OCI-LY3 (cell line): ENCODE measurements around the gene FZD2.
A peak's percentile ranks its signal among the peaks of the same experiment; 100 is the strongest.
"Not testable (repeated sequence)": the region's sequence is repeated elsewhere in the genome, so short reads cannot be mapped to it uniquely, and the experiment has no call there.

Source experiments
- H2AFZ ChIP-seq: fragments of 200-600, 300-600 bp; shearing (Covaris generic); 2 replicates; pipeline ENCODE4 v1.6.0; 2014; ENCODE audit warnings: antibody characterized with exemption, low read depth, low read length
- H3K27ac ChIP-seq: fragments of 200-600, 300-600 bp; sonication (generic); 2 replicates; pipeline ENCODE4 v1.5.1; 2014; ENCODE audit warnings: mild to moderate bottlenecking, low read length, moderate library complexity, mixed read lengths
- H3K27me3 ChIP-seq: fragments of 200-600, 300-600 bp; sonication (generic); 2 replicates; pipeline ENCODE4 v1.6.1; 2014; ENCODE audit warnings: low read depth, low read length, mixed read lengths
- H3K36me3 ChIP-seq: fragments of 200-600, 300-600 bp; sonication (generic); replicated peaks from 2 replicates; pipeline ENCODE3; 2014; ENCODE audit warnings: low read depth, low read length, mixed read lengths
- H3K4me1 ChIP-seq: fragments of 300-600, 200-600 bp; sonication (generic); 2 replicates; pipeline ENCODE4 v1.6.1; 2014; ENCODE audit warnings: low read length, mixed read lengths
- H3K4me2 ChIP-seq: fragments of 200-600, 300-600 bp; sonication (generic); 2 replicates; pipeline ENCODE4 v1.6.1; 2014; ENCODE audit warnings: low read length, mixed read lengths
- H3K4me3 ChIP-seq: fragments of 300-600, 200-600 bp; sonication (generic); 2 replicates; pipeline ENCODE4 v1.5.1; 2014; ENCODE audit warnings: antibody characterized with exemption, mild to moderate bottlenecking, low read length, moderate library complexity
- H3K79me2 ChIP-seq: fragments of 300-600, 200-600 bp; shearing (Covaris generic); 2 replicates; pipeline ENCODE4 v1.6.1; 2014; ENCODE audit warnings: mild to moderate bottlenecking, low read length, mixed read lengths
- H3K9ac ChIP-seq: fragments of 300-600, 200-600 bp; shearing (Covaris generic); 2 replicates; pipeline ENCODE4 v1.6.0; 2014; ENCODE audit warnings: mild to moderate bottlenecking, low read length, moderate library complexity
- H3K9me3 ChIP-seq: fragments of 200-600, 300-600 bp; shearing (Covaris generic); 2 replicates; pipeline ENCODE4 v1.6.1; 2014; ENCODE audit warnings: low read length, mixed read lengths; ENCODE audit not compliant: insufficient read depth
- H4K20me1 ChIP-seq: fragments of 200-600, 300-600 bp; sonication (generic); 2 replicates; pipeline ENCODE4 v1.6.1; 2016; ENCODE audit warnings: low read length, mixed read lengths; ENCODE audit not compliant: insufficient read depth
- EZH2phosphoT487 ChIP-seq: fragments of 200-600 bp; shearing (Covaris generic); IDR thresholded peaks from 2 replicates; pipeline ENCODE4 v1.6.1; 2018; ENCODE audit warnings: antibody characterized with exemption, mixed run types, low read depth
- TF ChIP-seq, protein P1 (sequence below): fragments of 200-600, 300-600 bp; sonication (generic); IDR thresholded peaks from 2 replicates; pipeline ENCODE4 v1.5.1; 2014; ENCODE audit warnings: antibody characterized with exemption, low read length, low read depth

Gene FZD2

DNA sequence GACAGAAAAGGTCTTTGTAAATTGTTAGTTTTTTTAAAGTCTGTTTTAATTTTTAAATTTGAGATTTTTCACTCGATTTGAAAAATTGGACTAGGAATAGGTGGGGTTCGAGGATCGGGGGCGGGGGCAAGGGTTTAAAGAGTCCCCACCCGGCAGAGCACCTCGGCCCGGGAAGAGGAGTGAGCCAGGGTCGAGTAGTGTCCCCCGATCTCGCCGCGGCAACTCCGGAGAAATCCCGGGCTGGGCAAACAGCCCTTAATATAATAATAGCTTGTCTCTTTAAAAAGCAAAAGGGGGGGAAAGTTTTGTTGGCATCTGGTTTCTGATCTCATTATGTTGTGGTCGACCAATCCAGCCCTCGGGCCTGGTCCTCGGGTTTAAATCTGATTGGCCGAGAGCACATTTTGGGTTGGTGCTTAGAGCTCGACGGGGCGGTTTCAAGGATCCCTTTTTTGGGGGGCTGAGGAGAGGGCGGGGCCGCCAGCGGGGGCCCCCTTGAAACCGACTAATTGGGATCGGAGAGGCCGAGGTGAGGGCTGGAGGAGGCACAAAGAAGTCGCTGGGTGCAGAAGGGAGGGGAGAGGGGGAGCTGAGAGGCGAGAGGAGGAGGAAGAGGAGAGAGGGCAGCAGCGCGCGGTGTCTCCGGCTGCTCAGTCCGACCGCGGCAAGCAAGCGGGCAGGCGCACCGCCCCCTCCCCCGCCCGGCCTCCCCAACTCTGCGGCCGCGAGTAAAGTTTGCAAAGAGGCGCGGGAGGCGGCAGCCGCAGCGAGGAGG, at the start of gene FZD2:
Gene FZD2, plus strand, starts transcription at position 653 of the 775 bp plus-strand sequence. CDS start 205 bp downstream, outside the sequence.
- peak within 1 kb of the TSS; percentile 98 for H3K9ac ChIP-seq
- H3K79me2 ChIP-seq, result peaks cover 11% of the 10 kb centered on the region
- no peak for TF ChIP-seq EZH2phosphoT487
- TF ChIP-seq, protein P1, sequence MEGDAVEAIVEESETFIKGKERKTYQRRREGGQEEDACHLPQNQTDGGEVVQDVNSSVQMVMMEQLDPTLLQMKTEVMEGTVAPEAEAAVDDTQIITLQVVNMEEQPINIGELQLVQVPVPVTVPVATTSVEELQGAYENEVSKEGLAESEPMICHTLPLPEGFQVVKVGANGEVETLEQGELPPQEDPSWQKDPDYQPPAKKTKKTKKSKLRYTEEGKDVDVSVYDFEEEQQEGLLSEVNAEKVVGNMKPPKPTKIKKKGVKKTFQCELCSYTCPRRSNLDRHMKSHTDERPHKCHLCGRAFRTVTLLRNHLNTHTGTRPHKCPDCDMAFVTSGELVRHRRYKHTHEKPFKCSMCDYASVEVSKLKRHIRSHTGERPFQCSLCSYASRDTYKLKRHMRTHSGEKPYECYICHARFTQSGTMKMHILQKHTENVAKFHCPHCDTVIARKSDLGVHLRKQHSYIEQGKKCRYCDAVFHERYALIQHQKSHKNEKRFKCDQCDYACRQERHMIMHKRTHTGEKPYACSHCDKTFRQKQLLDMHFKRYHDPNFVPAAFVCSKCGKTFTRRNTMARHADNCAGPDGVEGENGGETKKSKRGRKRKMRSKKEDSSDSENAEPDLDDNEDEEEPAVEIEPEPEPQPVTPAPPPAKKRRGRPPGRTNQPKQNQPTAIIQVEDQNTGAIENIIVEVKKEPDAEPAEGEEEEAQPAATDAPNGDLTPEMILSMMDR, result no peak
- peak within 1 kb of the TSS; percentile 93 for H3K4me2 ChIP-seq
- peak within 1 kb of the TSS; percentile 95 for H3K27ac ChIP-seq
- peaks cover 8% of the 10 kb centered on the region for H3K4me1 ChIP-seq
- no peaks in the 10 kb centered on the region for H4K20me1 ChIP-seq
- peak within 1 kb of the TSS; percentile 66 for H2AFZ ChIP-seq
- peak within 1 kb of the TSS; percentile 86 for H3K4me3 ChIP-seq
- no peaks in the 10 kb centered on the region for H3K27me3 ChIP-seq
- no peaks in the 10 kb centered on the region for H3K9me3 ChIP-seq
- H3K36me3 ChIP-seq, result peaks cover 14% of the 10 kb centered on the region

DNA sequence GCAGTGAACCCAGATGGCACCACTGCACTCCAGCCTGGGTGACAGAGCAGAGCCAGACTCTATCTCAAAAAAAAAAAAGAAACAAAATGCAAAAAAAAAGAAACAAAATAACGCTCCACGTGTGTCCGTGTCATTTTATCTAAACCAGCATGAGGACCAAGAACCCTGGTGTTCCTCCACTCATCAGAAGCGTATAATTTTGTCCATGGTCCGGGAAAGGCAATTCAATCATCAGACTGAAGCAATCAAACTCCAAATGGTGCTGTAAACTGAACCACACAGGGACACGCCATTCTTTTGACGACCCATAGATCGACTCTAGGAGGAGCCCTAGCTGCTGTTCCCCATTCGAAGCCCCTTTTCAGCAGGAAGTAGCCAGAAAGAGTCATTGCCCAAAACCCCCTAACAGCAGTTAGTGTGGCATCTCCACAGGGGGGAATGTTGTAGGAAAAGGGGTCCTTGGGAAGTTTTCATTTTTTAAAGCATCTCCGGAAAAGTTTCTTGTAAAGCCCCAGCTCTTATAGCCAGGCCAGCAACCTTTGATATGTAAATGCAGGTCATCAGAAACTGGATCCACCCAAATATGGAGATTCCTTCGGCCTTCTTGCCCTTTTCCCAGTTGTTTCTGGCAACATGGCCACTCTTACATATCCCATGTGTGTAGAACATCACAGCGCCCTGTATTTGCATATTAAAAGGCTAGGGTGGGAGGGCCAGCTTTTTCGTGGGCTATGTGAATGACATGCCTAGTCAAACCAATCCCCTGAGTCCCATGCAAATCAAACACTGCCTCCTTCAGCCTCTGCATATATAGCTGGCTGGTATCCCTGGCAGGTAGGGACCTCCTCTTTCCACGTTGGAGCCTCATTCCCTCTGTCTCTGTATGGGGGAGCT, 45.8 kb upstream of the FZD2 start:
- not testable (repeated sequence) for H3K27me3 ChIP-seq

DNA sequence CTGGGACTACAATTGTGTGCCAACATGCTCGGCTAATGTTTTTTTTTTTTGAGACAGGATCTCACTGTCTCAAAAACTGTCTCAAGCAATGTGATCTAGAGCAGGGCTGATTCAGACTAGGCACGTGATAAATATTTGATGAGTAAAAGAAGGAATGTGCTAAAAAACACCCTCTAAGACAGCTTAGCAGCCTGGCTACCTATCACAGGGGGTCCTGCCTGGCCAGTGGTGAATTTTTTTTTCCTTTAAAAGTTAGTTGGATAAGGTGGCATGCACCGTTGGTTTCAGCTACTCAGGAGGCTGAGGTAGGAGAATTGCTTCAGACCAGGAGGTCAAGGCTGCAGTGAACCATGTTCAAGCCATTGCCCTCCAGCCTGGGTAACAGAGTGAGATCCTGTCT, 39.3 kb upstream of the FZD2 start:
- Histone ChIP-seq H3K27me3 (no peaks in the 10 kb centered on the region), H3K79me2 (no peaks in the 10 kb centered on the region), H4K20me1 (no peaks in the 10 kb centered on the region), H3K4me3 (no peak overlapping the region), H3K27ac (no peak overlapping the region), H3K4me2 (no peak overlapping the region), H3K9ac (no peak overlapping the region), H3K4me1 (0 out of 2 replicates have a peak, but pooled peaks cover 5% of the 10 kb centered on the region), H3K9me3 (no peaks in the 10 kb centered on the region), H3K36me3 (no peaks in the 10 kb centered on the region), H2AFZ (no peak overlapping the region)
- TF ChIP-seq EZH2phosphoT487, result no peak
- TF ChIP-seq, protein P1, result no peak

More for the DNA sequence above, 45.8 kb upstream of the FZD2 start:
- not testable (repeated sequence) for H3K36me3 ChIP-seq, H3K9ac ChIP-seq, H3K4me3 ChIP-seq, H3K9me3 ChIP-seq, H3K79me2 ChIP-seq, H3K27ac ChIP-seq, H4K20me1 ChIP-seq, H3K4me1 ChIP-seq
- 0 out of 2 replicates have a peak overlapping the region, but pooled peaks have one; percentile 33 for H2AFZ ChIP-seq
- peak overlapping the region; percentile 27 for H3K4me2 ChIP-seq

DNA sequence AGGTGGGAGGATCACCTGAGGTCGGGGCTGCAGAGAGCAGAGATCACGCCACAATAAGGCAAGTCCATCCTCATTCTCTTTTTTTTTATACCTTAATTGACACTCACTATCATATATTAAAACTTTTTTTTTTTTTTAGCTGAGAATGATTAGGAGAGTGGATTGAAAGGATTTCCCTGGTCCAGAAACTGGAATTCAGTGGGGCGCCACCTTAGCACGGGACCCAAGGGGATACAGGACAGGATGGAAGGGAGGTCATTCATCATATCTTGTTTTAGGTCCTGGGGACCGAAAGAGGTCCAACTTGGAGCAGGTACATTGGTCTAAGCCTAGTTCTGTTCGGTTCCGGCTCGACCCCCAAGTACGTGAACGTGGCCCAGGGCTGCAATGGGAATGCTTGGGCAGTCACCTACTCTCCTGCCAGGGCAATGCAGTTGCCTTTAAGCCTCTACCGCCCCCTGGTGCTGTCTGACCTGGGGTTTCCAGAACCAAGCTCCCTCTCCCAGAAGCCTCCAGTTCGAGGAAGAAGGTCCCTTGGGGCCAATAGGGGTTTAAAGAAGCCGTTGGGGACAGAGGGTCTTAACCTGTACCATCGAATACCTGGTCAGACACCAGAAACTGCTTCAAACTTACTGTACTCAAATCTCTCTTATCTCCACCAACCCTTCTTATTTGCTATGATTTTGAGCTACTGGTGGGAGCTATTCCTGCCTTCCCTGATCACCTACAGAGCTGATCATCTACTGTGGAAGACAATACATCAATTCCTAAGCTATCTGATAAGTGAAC, 34.2 kb upstream of the FZD2 start:
- Histone ChIP-seq H3K9ac (peak overlapping the region; percentile 45; the same call in 1 of the 2 replicates), H3K27ac (no peak overlapping the region), H4K20me1 (no peaks in the 10 kb centered on the region), H2AFZ (peak overlapping the region; percentile 100), H3K79me2 (no peaks in the 10 kb centered on the region), H3K36me3 (no peaks in the 10 kb centered on the region), H3K4me2 (peak overlapping the region; percentile 66), H3K4me3 (peak overlapping the region; percentile 58), H3K27me3 (no peaks in the 10 kb centered on the region), H3K4me1 (peaks cover 8% of the 10 kb centered on the region), H3K9me3 (no peaks in the 10 kb centered on the region)
- no peak for TF ChIP-seq EZH2phosphoT487
- TF ChIP-seq, protein P1, result peak; percentile 82
